Astrocyte (in vitro differentiated cells and primary cell): ENCODE data around the gene MAGI1. TPM values are rescaled to one million over a fixed set of nuclear protein-coding genes. Genes with fewer than 3 reads are reported as not detected.

Experiments
- DNase-seq: peaks from one replicate; pipeline ENCODE4 v3.0.0-alpha.2; 2010; ENCODE audit warnings: low read depth
- FAIRE-seq: peaks from 2 replicates; lab custom pipeline; 2011; peaks lifted over from hg19 to GRCh38; lab: Jason Lieb, UNC
- H2AFZ ChIP-seq: 2 replicates; pipeline ENCODE4 v1.6.0; 2012; ENCODE audit warnings: low read depth, low read length, inconsistent platforms
- H3K27ac ChIP-seq: 2 replicates; pipeline ENCODE4 v1.5.1; 2011; ENCODE audit warnings: low read depth, low read length, inconsistent platforms
- H3K27me3 ChIP-seq: 2 replicates; pipeline ENCODE4 v1.6.0; 2011; ENCODE audit warnings: low read length, inconsistent platforms; ENCODE audit not compliant: insufficient read depth
- H3K36me3 ChIP-seq: 2 replicates; pipeline ENCODE4 v1.5.1; 2011; ENCODE audit warnings: low read length, inconsistent platforms; ENCODE audit not compliant: insufficient read depth
- H3K4me1 ChIP-seq: 2 replicates; pipeline ENCODE4 v1.5.1; 2011; ENCODE audit warnings: low read length, inconsistent platforms; ENCODE audit not compliant: insufficient read depth
- H3K4me2 ChIP-seq: 2 replicates; pipeline ENCODE4 v1.6.0; 2012; ENCODE audit warnings: low read length, inconsistent platforms
- H3K4me3 ChIP-seq: 2 replicates; pipeline ENCODE4 v1.5.1; 2011; ENCODE audit warnings: low read depth, mild to moderate bottlenecking, low read length, inconsistent platforms; ENCODE audit not compliant: insufficient read depth
- H3K79me2 ChIP-seq: 2 replicates; pipeline ENCODE4 v1.6.0; 2012; ENCODE audit warnings: mild to moderate bottlenecking, low read length, inconsistent platforms; ENCODE audit not compliant: insufficient read depth
- H3K9ac ChIP-seq: 2 replicates; pipeline ENCODE4 v1.6.0; 2012; ENCODE audit warnings: mild to moderate bottlenecking, low read length, inconsistent platforms
- H3K9me3 ChIP-seq: 2 replicates; pipeline ENCODE4 v1.5.1; 2012; ENCODE audit warnings: low read depth, mild to moderate bottlenecking, low read length, inconsistent platforms; ENCODE audit not compliant: insufficient read depth
- H4K20me1 ChIP-seq: 2 replicates; pipeline ENCODE4 v1.6.0; 2012; ENCODE audit warnings: low read length, inconsistent platforms; ENCODE audit not compliant: insufficient read depth
- H3K27ac Mint-ChIP-seq: one replicate; pipeline ENCODE4 v1.8.0; 2021; ENCODE audit warnings: mild to moderate bottlenecking, mixed read lengths; ENCODE audit not compliant: unreplicated experiment
- H3K27me3 Mint-ChIP-seq: one replicate; pipeline ENCODE4 v1.8.0; 2021; ENCODE audit warnings: low read depth, mixed read lengths; ENCODE audit not compliant: unreplicated experiment
- H3K36me3 Mint-ChIP-seq: one replicate; pipeline ENCODE4 v1.8.0; 2021; ENCODE audit warnings: low read depth, mixed read lengths; ENCODE audit not compliant: unreplicated experiment
- H3K4me1 Mint-ChIP-seq: one replicate; pipeline ENCODE4 v1.8.0; 2021; ENCODE audit warnings: low read depth, mixed read lengths; ENCODE audit not compliant: unreplicated experiment
- H3K4me3 Mint-ChIP-seq: one replicate; pipeline ENCODE4 v1.8.0; 2021; ENCODE audit warnings: mild to moderate bottlenecking, moderate library complexity, mixed read lengths; ENCODE audit not compliant: unreplicated experiment
- H3K9me3 Mint-ChIP-seq: one replicate; pipeline ENCODE4 v1.8.0; 2021; ENCODE audit warnings: mild to moderate bottlenecking, mixed read lengths; ENCODE audit not compliant: unreplicated experiment
- EZH2 ChIP-seq: IDR thresholded peaks from 2 replicates; pipeline ENCODE4 v1.6.1; 2012; ENCODE audit warnings: mild to moderate bottlenecking, low read length, inconsistent platforms; ENCODE audit not compliant: insufficient read depth
- total RNA-seq: library from RNA; stranded (reverse); gene quantifications from 2 replicates; pipeline ENCODE4 v1.2.1, GENCODE V29; 2021
- TF ChIP-seq, protein P1 (sequence below): IDR thresholded peaks from 2 replicates; pipeline ENCODE4 v1.5.1; 2011; ENCODE audit warnings: low read depth, mild to moderate bottlenecking, inconsistent platforms, low read length, moderate library complexity; ENCODE audit not compliant: insufficient read depth

Gene MAGI1
- total RNA-seq, 1 donor from 2014 or later = 31.8 TPM

DNA sequence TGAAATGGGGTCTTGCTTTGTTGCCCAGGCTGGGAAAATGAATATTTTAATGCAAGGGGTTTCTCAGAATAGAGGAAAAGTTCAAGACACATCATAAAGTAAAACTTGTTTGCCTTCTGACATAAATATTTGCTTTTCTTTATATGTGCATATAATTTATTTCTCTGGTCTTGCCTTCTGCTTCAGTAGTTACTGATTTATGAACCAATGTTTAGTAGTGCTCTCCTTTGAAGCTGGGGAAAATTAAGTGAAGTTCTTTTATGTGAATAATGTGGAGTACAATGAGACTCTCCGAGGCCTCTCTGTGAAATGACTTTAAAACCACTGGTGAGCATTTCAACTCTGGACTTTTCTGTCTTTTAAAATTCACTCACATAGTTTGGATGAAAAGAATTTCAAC lies 55.6 kb downstream of the MAGI1 start:
- no peak overlapping the region for H2AFZ ChIP-seq
- Mint-ChIP-seq H3K4me1 (peaks cover 12% of the 10 kb centered on the region), H3K36me3 (peaks cover 5% of the 10 kb centered on the region), H3K9me3 (no peaks in the 10 kb centered on the region), H3K27me3 (no peaks in the 10 kb centered on the region), H3K4me3 (no peak overlapping the region), H3K27ac (no peak overlapping the region)
- no peak overlapping the region for H3K9ac ChIP-seq
- H4K20me1 ChIP-seq = peaks cover 13% of the 10 kb centered on the region
- FAIRE-seq (no peak), DNase-seq (no peak)
- no peaks in the 10 kb centered on the region for H3K79me2 ChIP-seq
- no peaks in the 10 kb centered on the region for H3K9me3 ChIP-seq
- no peaks in the 10 kb centered on the region for H3K27me3 ChIP-seq
- H3K4me2 ChIP-seq = no peak overlapping the region
- H3K4me1 ChIP-seq = peaks cover 9% of the 10 kb centered on the region
- H3K4me3 ChIP-seq = no peak overlapping the region
- no peaks in the 10 kb centered on the region for H3K36me3 ChIP-seq
- no peak overlapping the region for H3K27ac ChIP-seq
- TF ChIP-seq EZH2 = no peak
- TF ChIP-seq, protein P1, sequence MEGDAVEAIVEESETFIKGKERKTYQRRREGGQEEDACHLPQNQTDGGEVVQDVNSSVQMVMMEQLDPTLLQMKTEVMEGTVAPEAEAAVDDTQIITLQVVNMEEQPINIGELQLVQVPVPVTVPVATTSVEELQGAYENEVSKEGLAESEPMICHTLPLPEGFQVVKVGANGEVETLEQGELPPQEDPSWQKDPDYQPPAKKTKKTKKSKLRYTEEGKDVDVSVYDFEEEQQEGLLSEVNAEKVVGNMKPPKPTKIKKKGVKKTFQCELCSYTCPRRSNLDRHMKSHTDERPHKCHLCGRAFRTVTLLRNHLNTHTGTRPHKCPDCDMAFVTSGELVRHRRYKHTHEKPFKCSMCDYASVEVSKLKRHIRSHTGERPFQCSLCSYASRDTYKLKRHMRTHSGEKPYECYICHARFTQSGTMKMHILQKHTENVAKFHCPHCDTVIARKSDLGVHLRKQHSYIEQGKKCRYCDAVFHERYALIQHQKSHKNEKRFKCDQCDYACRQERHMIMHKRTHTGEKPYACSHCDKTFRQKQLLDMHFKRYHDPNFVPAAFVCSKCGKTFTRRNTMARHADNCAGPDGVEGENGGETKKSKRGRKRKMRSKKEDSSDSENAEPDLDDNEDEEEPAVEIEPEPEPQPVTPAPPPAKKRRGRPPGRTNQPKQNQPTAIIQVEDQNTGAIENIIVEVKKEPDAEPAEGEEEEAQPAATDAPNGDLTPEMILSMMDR = no peak

DNA sequence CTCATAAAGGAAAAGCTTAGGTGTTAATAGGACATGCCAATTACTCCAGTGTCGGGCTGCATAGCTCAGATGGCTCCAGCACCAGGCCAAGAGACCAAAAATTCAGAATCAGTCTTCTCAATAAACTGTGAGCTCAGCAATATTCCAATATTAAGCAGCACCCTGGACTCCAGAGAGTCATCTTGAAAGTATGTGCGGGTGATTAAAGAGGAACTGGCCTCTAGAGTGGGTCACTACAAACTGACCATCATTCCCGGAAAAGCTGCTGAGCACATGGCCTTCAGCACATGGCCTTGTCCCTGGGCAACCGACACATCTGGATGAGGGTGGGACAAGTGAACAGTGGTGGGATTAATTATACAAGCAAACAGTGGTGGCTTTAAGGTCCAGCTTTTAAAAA lies 59.0 kb downstream of the MAGI1 start:
- no peak overlapping the region for H3K9ac ChIP-seq
- H4K20me1 ChIP-seq = peaks cover 1% of the 10 kb centered on the region
- H3K27me3 Mint-ChIP-seq = no peaks in the 10 kb centered on the region
- H3K79me2 ChIP-seq = no peaks in the 10 kb centered on the region
- H3K4me2 ChIP-seq = peak overlapping the region; percentile 21
- H3K4me3 Mint-ChIP-seq = no peak overlapping the region
- H3K4me3 ChIP-seq = no peak overlapping the region
- no peaks in the 10 kb centered on the region for H3K36me3 ChIP-seq
- H3K27ac Mint-ChIP-seq = no peak overlapping the region
- no peaks in the 10 kb centered on the region for H3K27me3 ChIP-seq
- H3K9me3 ChIP-seq = no peaks in the 10 kb centered on the region
- H3K4me1 ChIP-seq = peaks cover 9% of the 10 kb centered on the region
- FAIRE-seq (no peak), DNase-seq (peak; percentile 64)
- TF ChIP-seq, protein P1 = no peak
- H2AFZ ChIP-seq = no peak overlapping the region
- H3K4me1 Mint-ChIP-seq = peaks cover 13% of the 10 kb centered on the region
- H3K27ac ChIP-seq = no peak overlapping the region
- H3K36me3 Mint-ChIP-seq = peaks cover 2% of the 10 kb centered on the region
- no peaks in the 10 kb centered on the region for H3K9me3 Mint-ChIP-seq

DNA sequence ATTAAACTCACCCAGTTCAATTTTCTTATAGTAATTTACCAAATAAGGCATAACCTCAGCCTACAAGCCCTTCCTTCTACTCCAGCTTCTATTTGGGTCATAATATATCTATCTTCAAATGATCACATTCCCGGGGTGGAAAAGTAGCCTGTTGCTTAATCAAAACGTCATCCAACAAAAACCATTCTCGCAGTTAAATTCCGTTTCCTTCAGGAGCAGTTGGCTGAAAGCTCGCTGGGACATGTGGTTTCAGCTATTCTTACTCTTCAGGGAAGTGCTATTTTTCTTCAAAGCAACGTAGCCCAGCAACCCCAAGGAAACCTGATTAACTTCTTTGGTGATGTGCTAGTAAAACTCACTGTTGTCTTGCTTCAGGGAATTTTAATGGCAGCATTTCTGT lies 59.6 kb downstream of the MAGI1 start:
- H3K27ac Mint-ChIP-seq = no peak overlapping the region
- no peaks in the 10 kb centered on the region for H3K27me3 Mint-ChIP-seq
- no peak overlapping the region for H3K4me3 ChIP-seq
- H3K4me1 Mint-ChIP-seq = peaks cover 13% of the 10 kb centered on the region
- H3K4me1 ChIP-seq = peaks cover 9% of the 10 kb centered on the region
- no peak overlapping the region for H3K27ac ChIP-seq
- no peak overlapping the region for H2AFZ ChIP-seq
- H3K9ac ChIP-seq = no peak overlapping the region
- peaks cover 4% of the 10 kb centered on the region for H4K20me1 ChIP-seq
- H3K9me3 ChIP-seq = no peaks in the 10 kb centered on the region
- TF ChIP-seq, protein P1 = no peak
- TF ChIP-seq EZH2 = no peak
- peak overlapping the region; percentile 21 for H3K4me2 ChIP-seq
- H3K9me3 Mint-ChIP-seq = no peaks in the 10 kb centered on the region
- FAIRE-seq (peak; percentile 5), DNase-seq (peak; percentile 88)
- no peaks in the 10 kb centered on the region for H3K36me3 ChIP-seq
- H3K27me3 ChIP-seq = no peaks in the 10 kb centered on the region
- no peaks in the 10 kb centered on the region for H3K79me2 ChIP-seq
- H3K4me3 Mint-ChIP-seq = no peak overlapping the region
- H3K36me3 Mint-ChIP-seq = peaks cover 2% of the 10 kb centered on the region
